ENCODE results near the gene LRRC41. TPM values are rescaled to one million over a fixed set of nuclear protein-coding genes. Genes with fewer than 3 reads are reported as not detected.

Gene LRRC41
- total RNA-seq, 1 experiment from 2014 or later = 38.1 TPM

GRCh38 chr1:46340404-46341221 lies 37.2 kb upstream of the LRRC41 start, which contains the start of gene NSUN4:
Gene NSUN4, plus strand, starts transcription at chr1:46340807. Its CDS starts 20 bp downstream, at chr1:46340827.
- RAD21 ChIA-PET (ENCODE audit: low non-redundant PET in 1 of 2, low total read pairs in 2 of 2, uncharacterized antibody in 2 of 2, unreplicated experiment in 2 of 2) = interaction anchor here in 1 of 2 experiments (0.7 kb wide), 1 partner anchor 38 kb away, joined by 8 read pairs; no protein-coding TSS in a partner anchor
- H3K4me1 ChIP-seq (ENCODE audit: control insufficient read depth in 1 of 2, insufficient read depth in 2 of 2, low read length in 2 of 2) = peaks cover 18 to 35% of the 10 kb centered on the region in 2 experiments
- TF ChIP-seq POLR2AphosphoS5 (IDR thresholded peaks at IDR 0.05; ENCODE audit: low read depth, low read length) (peak; percentile 92), SIN3A (IDR thresholded peaks at IDR 0.05; ENCODE audit: low read depth) (peak; percentile 94), REST (IDR thresholded peaks at IDR 0.05; ENCODE audit: low read depth) (no peak), ELF1 (IDR thresholded peaks at IDR 0.05; ENCODE audit: borderline replicate concordance, low read depth) (no peak; the same call in 1 of the 2 replicates), EGR1 (IDR thresholded peaks at IDR 0.05; ENCODE audit: low read depth) (no peak), ATF3 (IDR thresholded peaks at IDR 0.05) (no peak), FOSL1 (IDR thresholded peaks at IDR 0.05; ENCODE audit: low read depth) (no peak), YY1 (IDR thresholded peaks at IDR 0.05; ENCODE audit: extremely low read depth, insufficient replicate concordance, low read depth, low read length) (peak; percentile 90), ZFX (IDR thresholded peaks at IDR 0.05) (peak; percentile 60; the same call in 1 of the 2 replicates), RAD21 (IDR thresholded peaks at IDR 0.05; ENCODE audit: low read depth) (no peak; the same call in 1 of the 2 replicates), EZH2 (IDR thresholded peaks at IDR 0.05) (no peak), POLR2A (IDR thresholded peaks at IDR 0.05; ENCODE audit: borderline replicate concordance, extremely low read depth, insufficient read depth, insufficient read length) (peak; percentile 91), SRF (IDR thresholded peaks at IDR 0.05; ENCODE audit: low read depth) (no peak; the same call in 1 of the 2 replicates), CTCF (IDR thresholded peaks at IDR 0.05 in 2 of 3, conservative IDR thresholded peaks at IDR 0.05 in 1 of 3; ENCODE audit: borderline replicate concordance in 1 of 3, insufficient read depth in 1 of 3, low read depth in 2 of 3, low read length in 2 of 3) (peak; percentile 43 to 72 (median 67); a peak in 5 of 6 replicates), MAX (IDR thresholded peaks at IDR 0.05) (peak; percentile 93), CBX3 (IDR thresholded peaks at IDR 0.05; ENCODE audit: low read depth) (no peak), SP1 (IDR thresholded peaks at IDR 0.05; ENCODE audit: low read depth) (peak; percentile 76; the same call in 1 of the 2 replicates), TCF7L2 (IDR thresholded peaks at IDR 0.05; ENCODE audit: borderline replicate concordance, extremely low read depth, insufficient read depth, insufficient read length) (peak; percentile 47)

More at GRCh38 chr1:46340404-46341221, 37.2 kb upstream of the LRRC41 start, which contains the start of gene NSUN4:
- TSS peak; percentile 90 for BruUV-seq (replicated peaks)
- Histone ChIP-seq H3K27ac (ENCODE audit: low read depth, low read length) (peak within 1 kb of the TSS; percentile 97), H3K9me3 (ENCODE audit: control insufficient read depth in 1 of 2, insufficient read depth in 1 of 2, low read depth in 1 of 2, low read length in 2 of 2) (no peaks in the 10 kb centered on the region), H3K27me3 (ENCODE audit: insufficient read depth, low read length) (no peaks in the 10 kb centered on the region), H3K9ac (ENCODE audit: low read length) (peak within 1 kb of the TSS; percentile 94), H3K4me3 (replicated peaks in 1 of 2; ENCODE audit: low read depth in 1 of 2, low read length in 2 of 2) (peak within 1 kb of the TSS; percentile 75 to 83), H4K20me1 (ENCODE audit: insufficient read depth) (no peaks in the 10 kb centered on the region), H2AFZ (ENCODE audit: low read depth, low read length, poor library complexity, severe bottlenecking) (no peak within 1 kb of the TSS), H3K4me2 (ENCODE audit: low read length) (peak within 1 kb of the TSS; percentile 90), H3K9me2 (ENCODE audit: insufficient read depth) (no peaks in the 10 kb centered on the region), H3K79me2 (ENCODE audit: insufficient read depth, low read length) (peaks cover 31% of the 10 kb centered on the region), H3K36me3 (ENCODE audit: control insufficient read depth in 1 of 2, insufficient read depth in 2 of 2, low read length in 2 of 2) (peaks cover 7 to 10% of the 10 kb centered on the region in 2 experiments; a peak in 2 of 4 replicates)
- peak; percentile 90 for ATAC-seq
- intact Hi-C loops (cut with micrococcal nuclease) = loop anchor here (2.0 kb wide), 1 partner anchor 38 kb away; the partner anchor contains the start of genes LRRC41 and UQCRH
- DNase-seq (ENCODE audit: low read depth, low spot score) = peak; percentile 94
- CTCF ChIA-PET = interaction anchor here (0.9 to 1.8 kb wide), 6 partner anchors 7 to 117 kb away, joined by 3 to 4 read pairs (median 4); no protein-coding TSS in a partner anchor
- POLR2A ChIA-PET = interaction anchor here (0.7 to 1.6 kb wide), 5 partner anchors 14 to 264 kb away, joined by 3 to 11 read pairs (median 3); partner anchors contain the start of genes LRRC41 and RAD54L
